K562 (cell line): ENCODE data around the gene KRT33B. TPM values are rescaled to one million over a fixed set of nuclear protein-coding genes. Genes with fewer than 3 reads are reported as not detected.
"Not testable (repeated sequence)": the region's sequence is repeated elsewhere in the genome, so short reads cannot be mapped to it uniquely, and the experiment has no call there.

Source experiments
- ATAC-seq: fragments of 200-7000 bp; cut with Tn5 transposase; 3 replicates; pipeline ENCODE4 v1.9.1; 2020; ENCODE audit warnings: moderate library complexity
- BruUV-seq: library from RNA; stranded (reverse); fragments of 400-500 nt; replicated peaks from 2 replicates; lab custom pipeline; 2021; lab: Mats Ljungman, UMichigan
- CTCF ChIA-PET: fragments of 300-600 bp; formaldehyde crosslinking; extraction: SDS; loops from one replicate; lab custom pipeline; 2021; ENCODE audit warnings: low intra/inter-chr PET ratio; lab: Yijun Ruan, JAX
- POLR2A ChIA-PET: fragments of 300-600, 350-650 bp; sonication (Branson Sonifier 250); formaldehyde crosslinking; extraction: SDS; loops from one replicate; lab custom pipeline; 2021; ENCODE audit warnings: antibody characterized with exemption, inconsistent platforms; lab: Yijun Ruan, JAX
- DNase-seq, 4 experiments: peaks; one replicate each; pipeline versions ENCODE4 v3.0.0 to v3.0.0-alpha.2; 2011 to 2018; ENCODE audit warnings: low spot score in 3 of 4, mixed read lengths in 3 of 4; ENCODE audit errors: extremely low read depth in 1 of 4
- FAIRE-seq: peaks from 2 replicates; lab custom pipeline; 2011; peaks lifted over from hg19 to GRCh38; lab: Jason Lieb, UNC
- H2AFZ ChIP-seq: 2 replicates; pipeline ENCODE4 v1.6.0; 2011; ENCODE audit warnings: low read depth, low read length, control low read depth, inconsistent platforms
- H3K27ac ChIP-seq: fragments of 200-600 bp; 3 replicates; pipeline ENCODE4 v1.8.0; 2011; ENCODE audit warnings: low read depth, mild to moderate bottlenecking, control low read depth, inconsistent platforms, low read length, moderate library complexity, mixed read lengths; ENCODE audit errors: extremely low read depth
- H3K27me3 ChIP-seq, 2 experiments: fragments of 300-600 bp in 1 of 2; 2 replicates in 1 of 2; 3 replicates in 1 of 2; pipeline versions ENCODE4 v1.6.0 to v1.8.0; 2011; ENCODE audit warnings: inconsistent platforms in 2 of 2, low read length in 2 of 2, mild to moderate bottlenecking in 1 of 2, mixed read lengths in 1 of 2, moderate library complexity in 1 of 2; ENCODE audit not compliant: control insufficient read depth in 2 of 2, insufficient read depth in 2 of 2
- H3K36me3 ChIP-seq: fragments of 300-600 bp; 3 replicates; pipeline ENCODE4 v1.8.0; 2011; ENCODE audit warnings: mild to moderate bottlenecking, low read length, inconsistent platforms; ENCODE audit not compliant: control insufficient read depth, insufficient read depth
- H3K4me1 ChIP-seq, 2 experiments: fragments of 200-600 bp in 1 of 2; replicated peaks in 1 of 2; 2 replicates in 1 of 2; 3 replicates in 1 of 2; pipeline versions ENCODE4 v1.5.1 to v1.8.0; 2011; ENCODE audit warnings: inconsistent platforms in 2 of 2, low read length in 2 of 2, mild to moderate bottlenecking in 1 of 2, mixed read lengths in 1 of 2, moderate library complexity in 1 of 2; ENCODE audit not compliant: control insufficient read depth in 2 of 2, insufficient read depth in 2 of 2
- H3K4me2 ChIP-seq: 2 replicates; pipeline ENCODE4 v1.6.1; 2011; ENCODE audit warnings: low read length, control low read depth, inconsistent platforms, mixed read lengths; ENCODE audit not compliant: insufficient read depth
- H3K4me3 ChIP-seq: fragments of 200-600 bp; sonication (generic), shearing (Covaris generic); 2 replicates; pipeline ENCODE4 v1.5.1; 2016; ENCODE audit warnings: control low read depth, inconsistent platforms
- H3K79me2 ChIP-seq: fragments of 200-600 bp; 3 replicates; pipeline ENCODE4 v1.8.0; 2011; ENCODE audit warnings: low read length, inconsistent platforms; ENCODE audit not compliant: control insufficient read depth, insufficient read depth
- H3K9ac ChIP-seq, 2 experiments: 2 replicates each; pipeline versions ENCODE4 v1.6.0 to v1.6.1; 2011; ENCODE audit warnings: low read depth in 2 of 2, low read length in 2 of 2, control low read depth in 1 of 2, inconsistent platforms in 1 of 2, mild to moderate bottlenecking in 1 of 2, mixed read lengths in 1 of 2; ENCODE audit not compliant: insufficient read depth in 1 of 2
- H3K9me1 ChIP-seq: one replicate; pipeline ENCODE4 v1.6.0; 2011; ENCODE audit warnings: inconsistent platforms, mild to moderate bottlenecking, low read length, moderate library complexity; ENCODE audit not compliant: control insufficient read depth, insufficient read depth
- H3K9me3 ChIP-seq: replicated peaks from 2 replicates; pipeline ENCODE4 v1.5.1; 2011; ENCODE audit warnings: low read depth, low read length, inconsistent platforms; ENCODE audit not compliant: control insufficient read depth, insufficient read depth
- H4K20me1 ChIP-seq: replicated peaks from 2 replicates; pipeline ENCODE4 v1.6.1; 2011; ENCODE audit warnings: low read length, inconsistent platforms, mixed read lengths; ENCODE audit not compliant: control insufficient read depth, insufficient read depth
- WGBS: fragments of 100-300 bp; shearing (Covaris generic); methylation state at CpG from one replicate; pipeline ENCODE4 v1.1.6; 2016; ENCODE audit warnings: low coverage, mixed read lengths; ENCODE audit not compliant: insufficient coverage; ENCODE audit errors: missing lambda C conversion rate; 5-methylcytosine and 5-hydroxymethylcytosine counted together
- in situ Hi-C: fragments of 300-500 bp; cut with MboI; formaldehyde crosslinking; loops from 4 replicates; pipeline ENCODE4 v1.15.0; 2018; ENCODE audit warnings: inconsistent platforms, mixed read lengths
- intact Hi-C: fragments of 100-400 bp; cut with micrococcal nuclease; formaldehyde crosslinking; loops from 2 replicates; pipeline ENCODE4 v1.14.2; 2022
- polyA plus RNA-seq, 8 experiments: library from polyadenylated mRNA; depleted of rRNA in 4 of 8; stranded (reverse) in 5 of 8; unstranded in 3 of 8; fragments of >200 nt; fragmentation: Nextera tagmentation in 2 of 8; fragmentation: Illumina TruSeq in 1 of 8; extraction: Ambion mirVana in 2 of 8; extraction: Trizol in 1 of 8; gene quantifications; 2 replicates each; pipeline versions ENCODE4 v1.2.1 to v1.2.3, GENCODE V29; 2011 to 2014; ENCODE audit warnings: inconsistent platforms in 1 of 8, missing spikeins in 1 of 8
- total RNA-seq, 7 experiments: library from RNA; depleted of rRNA in 6 of 7; stranded (reverse); fragments of >200 nt in 6 of 7; fragmentation: Illumina TruSeq in 2 of 7; extraction: Trizol in 2 of 7; gene quantifications; 2 replicates each; pipeline versions ENCODE4 v1.2.1 to v1.2.3, GENCODE V29; 2011 to 2021; ENCODE audit warnings: low replicate concordance in 1 of 7

KRT33B gene
- total and polyA plus RNA-seq, 9 of the 15 experiments (the other 6 are each of a cell fraction or from before 2014, with no cell fraction given), result not detected

- H3K9me1 ChIP-seq, BruUV-seq, in situ Hi-C loops, H3K4me1 ChIP-seq, intact Hi-C loops, POLR2A ChIA-PET, H3K9ac ChIP-seq, H4K20me1 ChIP-seq, CTCF ChIA-PET, H2AFZ ChIP-seq, FAIRE-seq, H3K4me2 ChIP-seq, DNase-seq, ATAC-seq, H3K4me3 ChIP-seq, H3K27ac ChIP-seq, H3K79me2 ChIP-seq, H3K36me3 ChIP-seq, H3K9me3 ChIP-seq: not testable (repeated sequence)
- H3K27me3 ChIP-seq, result peaks cover 5 to 43% of the 10 kb centered on the region in 2 experiments; a peak in 4 of 5 replicates
- 4% methylated on average over 10 of the region's 13 CpGs for WGBS
Observed at GRCh38 chr17:41381943-41382342, 12.3 kb upstream of the KRT33B start, which contains the start of gene KRT34. Gene KRT34, minus strand, starts transcription at chr17:41382306. Its CDS starts 60 bp downstream, at chr17:41382246.

GRCh38 chr17:41380091-41380490 lies 10.5 kb upstream of the KRT33B start:
- DNase-seq, POLR2A ChIA-PET, H3K27ac ChIP-seq, H3K36me3 ChIP-seq, ATAC-seq, intact Hi-C loops, BruUV-seq, H3K9me1 ChIP-seq, H2AFZ ChIP-seq, H3K4me1 ChIP-seq, H3K79me2 ChIP-seq, H3K9ac ChIP-seq, FAIRE-seq, H3K9me3 ChIP-seq, CTCF ChIA-PET, H3K4me2 ChIP-seq, H4K20me1 ChIP-seq, H3K4me3 ChIP-seq, in situ Hi-C loops: not testable (repeated sequence)
- H3K27me3 ChIP-seq, result peaks cover 5 to 43% of the 10 kb centered on the region in 2 experiments; a peak in 4 of 5 replicates
- 1% methylated on average over 7 of the region's 7 CpGs for WGBS
